T1000 (cell line): ENCODE data around the gene PLEKHD1.
A peak's percentile ranks its signal among the peaks of the same experiment; 100 is the strongest.
"Not testable (repeated sequence)": the region's sequence is repeated elsewhere in the genome, so short reads cannot be mapped to it uniquely, and the experiment has no call there.

Experiments
- DNase-seq: peaks from one replicate; lab custom pipeline; 2025; ENCODE audit warnings: mixed read lengths; lab: John Stamatoyannopoulos, UW

Gene PLEKHD1

DNA sequence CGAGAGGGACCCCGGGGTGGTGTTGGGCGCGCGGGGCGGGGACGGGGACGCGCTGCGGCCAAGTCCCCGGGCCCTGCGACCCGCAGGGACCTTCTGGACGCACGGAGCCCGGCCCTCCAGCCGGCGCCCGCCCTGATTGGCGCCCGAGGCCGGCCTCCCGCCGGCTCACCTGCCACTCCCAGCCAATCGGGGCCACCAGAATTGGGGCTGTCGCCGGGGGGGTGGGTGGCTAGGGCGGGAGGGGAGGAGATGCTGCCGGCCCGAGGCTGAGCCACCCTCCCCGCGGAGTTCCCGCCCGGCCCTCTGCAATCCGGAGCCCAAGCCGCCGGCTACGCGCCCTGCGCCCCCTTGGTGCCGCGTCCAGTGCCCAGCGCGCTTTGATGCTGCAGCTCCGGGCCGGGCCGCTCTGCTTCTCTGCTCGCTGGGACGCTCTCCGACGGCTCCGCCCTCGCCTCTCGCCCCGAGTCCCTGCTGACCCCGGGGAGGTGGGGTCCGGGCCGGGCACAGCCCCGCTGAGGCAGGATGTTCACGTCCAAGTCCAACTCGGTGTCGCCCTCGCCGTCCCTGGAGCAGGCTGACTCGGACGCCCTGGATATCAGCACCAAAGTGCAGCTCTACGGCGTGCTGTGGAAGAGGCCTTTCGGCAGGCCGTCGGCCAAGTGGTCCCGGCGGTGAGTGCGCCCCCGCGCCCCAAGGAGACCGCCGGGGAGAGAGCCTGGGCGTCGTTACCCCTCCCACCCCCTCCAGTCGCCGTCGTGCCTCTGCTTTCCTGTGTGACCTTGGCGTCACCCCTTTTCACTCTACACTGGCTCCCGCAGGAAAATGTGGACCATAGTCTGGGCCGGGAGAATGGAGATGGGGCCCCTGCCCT is at the start of gene PLEKHD1:
Gene PLEKHD1 (plus strand): TSS at position 285 of the 871 bp plus-strand sequence. CDS start 238 bp downstream, at position 523.
- no peak for DNase-seq

DNA sequence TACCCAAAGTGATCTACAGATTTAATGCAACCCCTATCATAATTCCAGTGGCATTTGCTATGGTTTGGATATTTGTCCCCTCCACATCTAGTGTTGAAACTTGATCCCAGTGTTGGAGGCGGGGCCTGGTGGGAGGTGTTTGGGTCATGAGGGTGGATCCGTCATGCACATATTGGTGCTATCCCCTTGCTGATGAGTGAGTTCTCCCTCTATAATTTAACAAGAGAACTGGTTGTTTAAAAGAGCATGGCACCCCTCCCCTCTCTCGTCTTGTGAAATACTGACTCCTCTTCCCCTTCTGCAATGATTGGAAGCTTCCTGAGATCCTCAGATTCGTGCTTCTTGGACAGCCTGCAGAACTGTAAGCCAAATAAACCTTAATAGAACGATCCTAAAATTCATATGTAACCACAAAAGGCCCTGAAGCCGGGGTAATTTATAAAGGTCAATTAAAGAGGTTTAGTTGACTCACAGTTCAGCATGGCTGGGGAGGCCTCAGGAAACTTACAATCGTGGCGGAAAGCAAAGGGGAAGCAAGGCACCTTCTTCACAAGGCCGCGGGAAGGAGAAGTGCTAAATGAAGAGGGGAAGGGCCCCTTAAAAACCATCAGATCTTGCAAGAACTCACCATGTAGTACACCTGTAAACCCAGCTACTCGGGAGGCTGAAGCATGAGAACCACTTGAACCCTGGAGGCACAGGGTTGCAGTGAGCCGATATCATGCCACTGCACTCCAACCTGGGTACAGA is 44.8 kb upstream of the PLEKHD1 start:
- DNase-seq: no peak

DNA sequence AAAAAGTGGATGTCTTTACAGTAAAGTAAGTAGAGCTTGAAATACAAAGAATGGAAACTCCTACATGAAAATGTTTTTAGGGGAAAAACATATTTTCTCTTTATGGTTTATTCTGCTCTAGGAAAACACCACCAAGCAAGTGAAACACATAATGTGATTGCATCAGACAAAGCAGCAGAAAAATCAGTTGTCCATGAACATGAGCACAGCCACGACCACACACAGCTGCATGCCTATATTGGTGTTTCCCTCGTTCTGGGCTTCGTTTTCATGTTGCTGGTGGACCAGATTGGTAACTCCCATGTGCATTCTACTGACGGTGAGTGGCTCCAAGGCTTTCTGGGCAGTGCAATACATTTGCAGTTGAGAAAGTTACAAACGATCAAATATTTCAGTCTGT is 42.6 kb upstream of the PLEKHD1 start:
- no peak for DNase-seq

DNA sequence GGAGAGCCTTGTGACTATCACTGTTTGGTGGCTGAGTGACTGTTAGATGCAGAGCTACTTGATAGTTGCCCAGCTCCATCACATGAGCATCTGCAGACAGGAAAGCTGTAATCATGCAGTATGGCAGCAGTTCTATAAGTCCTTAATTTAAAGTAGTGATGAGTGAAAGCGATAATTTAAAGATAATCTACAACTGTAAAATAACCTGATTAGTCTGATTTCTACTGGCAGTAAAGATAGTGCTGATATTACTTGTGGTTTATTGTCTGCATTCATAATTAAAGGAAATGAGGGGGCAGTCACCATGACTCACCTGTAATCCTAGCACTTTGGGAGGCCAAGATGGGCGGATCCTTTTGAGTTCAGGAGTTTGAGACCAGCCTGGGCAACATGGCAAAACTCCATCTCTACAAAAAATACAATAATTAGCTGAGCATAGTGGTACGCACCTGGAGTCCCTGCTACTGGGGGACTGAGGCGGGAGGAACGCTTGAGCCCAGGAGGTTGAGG is 41.2 kb upstream of the PLEKHD1 start:
- DNase-seq: no peak

DNA sequence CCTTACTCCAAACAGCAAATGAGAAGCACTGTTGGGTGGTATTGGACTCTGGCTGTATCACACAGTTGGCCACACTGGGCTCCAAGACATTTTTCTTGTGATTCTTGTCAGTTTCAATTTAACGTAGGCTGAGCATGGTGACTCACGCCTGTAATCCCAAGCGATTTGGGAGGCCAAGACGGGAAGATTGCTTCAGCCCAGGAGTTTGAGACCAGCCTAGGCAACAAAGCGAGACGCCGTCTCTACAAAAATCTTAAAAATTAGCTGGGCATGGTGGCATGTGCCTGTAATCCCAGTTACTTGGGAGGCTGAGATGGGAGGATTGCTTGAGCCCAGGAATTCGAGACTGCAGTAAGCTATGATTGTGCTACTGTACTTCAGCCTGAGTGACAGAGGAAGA is 35.3 kb upstream of the PLEKHD1 start:
- no peak for DNase-seq

DNA sequence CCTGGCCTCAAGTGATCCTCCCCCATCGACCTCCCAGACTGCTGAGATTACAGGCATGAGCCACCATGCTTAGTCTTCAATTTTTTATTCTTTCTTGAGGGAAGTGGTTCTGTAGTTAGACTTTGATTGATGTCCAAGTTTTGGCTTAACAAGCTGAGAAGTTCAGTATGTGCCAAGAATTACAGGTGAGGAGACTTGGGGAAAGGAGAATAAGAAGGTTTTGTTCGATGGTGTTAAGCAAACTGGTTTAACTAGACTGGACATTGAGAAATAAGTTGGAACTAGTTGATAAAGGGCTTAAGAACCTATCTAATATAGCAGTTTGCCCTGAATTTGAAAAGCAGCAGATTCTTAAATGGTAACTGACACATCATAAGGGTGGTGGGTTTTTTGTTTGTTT is 32.6 kb upstream of the PLEKHD1 start:
- DNase-seq: no peak

DNA sequence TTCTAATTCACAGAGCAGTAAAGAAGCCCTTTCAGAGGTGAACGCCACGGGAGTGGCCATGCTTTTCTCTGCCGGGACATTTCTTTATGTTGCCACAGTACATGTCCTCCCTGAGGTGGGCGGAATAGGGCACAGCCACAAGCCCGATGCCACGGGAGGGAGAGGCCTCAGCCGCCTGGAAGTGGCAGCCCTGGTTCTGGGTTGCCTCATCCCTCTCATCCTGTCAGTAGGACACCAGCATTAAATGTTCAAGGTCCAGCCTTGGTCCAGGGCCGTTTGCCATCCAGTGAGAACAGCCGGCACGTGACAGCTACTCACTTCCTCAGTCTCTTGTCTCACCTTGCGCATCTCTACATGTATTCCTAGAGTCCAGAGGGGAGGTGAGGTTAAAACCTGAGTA is 26.2 kb upstream of the PLEKHD1 start:
- no peak for DNase-seq

DNA sequence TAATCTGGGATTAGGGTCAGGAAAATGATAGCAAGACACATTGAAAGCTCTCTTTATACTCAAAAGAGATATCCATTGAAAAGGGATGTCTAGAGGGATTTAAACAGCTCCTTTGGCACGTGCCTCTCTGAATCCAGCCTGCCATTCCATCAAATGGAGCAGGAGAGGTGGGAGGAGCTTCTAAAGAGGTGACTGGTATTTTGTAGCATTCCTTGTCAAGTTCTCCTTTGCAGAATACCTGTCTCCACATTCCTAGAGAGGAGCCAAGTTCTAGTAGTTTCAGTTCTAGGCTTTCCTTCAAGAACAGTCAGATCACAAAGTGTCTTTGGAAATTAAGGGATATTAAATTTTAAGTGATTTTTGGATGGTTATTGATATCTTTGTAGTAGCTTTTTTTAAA is 25.4 kb upstream of the PLEKHD1 start:
- no peak for DNase-seq

DNA sequence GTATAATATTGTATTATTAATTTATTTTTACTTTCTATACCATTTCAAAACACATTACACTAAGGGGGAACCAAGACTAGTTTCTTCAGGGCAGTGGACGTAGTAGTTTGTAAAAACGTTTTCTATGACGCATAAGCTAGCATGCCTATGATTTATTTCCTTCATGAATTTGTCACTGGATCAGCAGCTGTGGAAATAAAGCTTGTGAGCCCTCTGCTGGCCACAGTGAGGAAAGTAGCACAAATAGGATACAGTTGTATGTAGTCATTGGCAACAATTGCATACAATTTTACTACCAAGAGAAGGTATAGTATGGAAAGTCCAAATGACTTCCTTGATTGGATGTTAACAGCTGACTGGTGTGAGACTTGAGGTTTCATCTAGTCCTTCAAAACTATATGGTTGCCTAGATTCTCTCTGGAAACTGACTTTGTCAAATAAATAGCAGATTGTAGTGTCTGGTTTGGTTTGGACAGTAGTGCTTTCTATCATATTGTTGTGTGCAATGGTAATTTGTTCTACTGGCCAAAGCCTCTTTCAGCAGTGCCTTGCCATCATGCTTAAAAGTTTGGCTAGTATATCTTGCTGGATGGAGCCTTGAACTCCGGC is 24.3 kb upstream of the PLEKHD1 start:
- DNase-seq: peak; percentile 43

DNA sequence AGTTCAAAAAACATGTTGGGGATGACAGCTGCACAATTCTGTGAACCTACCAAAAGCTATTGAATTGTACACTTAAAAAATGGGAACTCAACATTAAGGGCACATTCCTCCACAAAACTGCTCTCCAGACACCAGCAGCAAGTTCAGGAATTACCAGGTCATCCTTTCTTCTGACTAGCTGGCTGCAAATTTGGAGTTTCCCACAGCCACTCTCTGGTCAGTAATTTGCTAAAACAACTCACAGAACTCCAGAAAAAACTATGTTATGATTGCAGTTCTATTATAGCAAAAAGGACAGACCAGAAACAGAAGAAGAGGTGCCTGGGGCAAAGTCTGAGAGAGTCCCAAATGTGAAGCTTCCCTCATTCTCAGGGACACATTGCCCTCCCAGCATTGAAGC is 20.1 kb upstream of the PLEKHD1 start:
- DNase-seq: no peak

DNA sequence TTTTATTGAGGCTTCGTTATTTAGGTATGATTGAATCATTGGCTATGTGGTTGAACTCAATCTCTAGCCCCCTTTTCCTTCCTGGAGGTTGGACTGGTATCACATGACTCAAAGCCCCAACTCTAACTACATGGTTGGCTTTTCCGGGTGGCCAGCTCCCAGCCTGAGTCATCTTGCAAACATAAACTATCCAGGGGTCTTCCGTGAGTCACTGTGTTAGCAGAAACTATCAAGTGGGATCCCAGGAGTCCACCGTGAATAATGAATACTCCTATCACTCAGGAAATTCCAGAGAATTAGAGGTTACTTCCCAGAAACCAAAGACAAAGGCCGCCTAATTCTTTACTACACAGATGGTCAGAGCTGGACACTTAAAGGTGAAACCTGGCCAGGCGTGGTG is 19.7 kb upstream of the PLEKHD1 start:
- peak; percentile 87 for DNase-seq

DNA sequence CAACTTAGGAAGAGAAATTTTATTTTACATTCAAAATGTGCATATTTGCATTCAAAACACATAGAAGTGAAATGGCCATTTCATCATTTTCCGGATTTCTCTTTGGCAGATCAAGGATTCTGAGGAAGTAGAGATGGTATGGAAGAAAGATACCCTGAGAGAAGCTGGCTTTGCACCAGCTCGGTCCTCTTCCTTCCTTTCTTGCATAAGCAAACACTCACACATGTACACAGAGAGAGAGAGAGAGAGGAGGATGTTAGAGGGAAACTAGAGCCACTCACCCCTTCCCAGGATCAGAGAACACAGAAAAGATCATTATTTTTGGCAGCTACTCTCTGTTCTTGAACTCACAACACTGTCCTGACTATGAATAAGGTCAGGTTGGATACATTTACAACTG is 15.6 kb upstream of the PLEKHD1 start:
- no peak for DNase-seq

DNA sequence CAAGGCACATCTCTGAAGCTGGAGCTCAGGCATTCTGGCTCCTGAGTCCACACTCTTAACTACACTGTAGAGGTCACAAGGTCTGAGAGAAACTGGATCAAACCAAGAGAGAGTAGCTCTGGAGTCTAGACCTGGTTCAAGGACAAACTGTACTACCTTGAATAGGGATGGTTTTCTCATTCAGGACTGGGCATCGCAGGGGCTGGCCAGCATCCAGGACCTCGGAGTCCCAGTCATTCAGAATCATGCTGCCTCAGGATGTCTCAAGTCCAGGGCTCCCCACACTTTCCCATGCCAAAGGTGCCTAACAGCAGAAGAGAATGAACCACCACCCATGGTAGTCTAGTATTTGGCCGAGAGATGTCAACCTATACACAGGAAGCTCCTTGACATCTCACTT is 13.1 kb upstream of the PLEKHD1 start:
- no peak for DNase-seq

DNA sequence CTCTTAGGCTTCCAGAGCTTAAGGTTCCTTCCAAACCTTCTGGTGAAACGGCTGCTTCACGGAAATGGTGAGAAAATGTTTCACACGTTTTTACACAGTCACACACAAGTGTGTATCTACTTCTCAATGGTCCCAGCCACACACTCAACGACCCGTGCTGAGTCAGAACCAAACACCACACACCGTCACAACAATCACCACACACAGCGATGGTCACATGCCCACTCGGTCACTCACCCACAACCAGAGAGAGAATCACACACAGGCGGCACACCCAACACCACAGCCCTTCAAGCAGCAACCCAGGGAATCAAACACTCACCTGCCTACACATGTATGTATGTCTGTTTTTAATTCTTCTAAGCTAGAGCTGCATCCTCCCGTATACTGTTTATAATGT is 12.6 kb upstream of the PLEKHD1 start:
- DNase-seq: no peak

DNA sequence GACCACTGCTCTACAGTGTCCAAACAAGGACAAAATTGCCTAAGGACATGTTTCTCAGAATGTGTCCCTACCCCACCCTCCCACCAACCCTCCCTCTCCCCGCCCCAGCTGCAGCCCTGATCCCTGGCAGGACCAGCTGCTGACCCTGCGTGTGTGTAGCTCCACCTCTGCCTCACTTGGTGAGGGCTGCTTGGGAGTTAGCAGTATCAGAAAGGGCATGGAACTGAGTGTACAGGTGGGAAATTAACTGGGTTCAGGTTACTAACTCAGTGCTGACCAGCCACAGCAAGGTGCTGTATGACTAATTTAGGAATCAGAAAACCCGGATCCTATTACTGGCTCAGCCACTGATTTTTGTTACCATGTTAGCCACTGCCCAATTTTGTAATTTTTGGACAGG is 11.3 kb upstream of the PLEKHD1 start:
- no peak for DNase-seq

DNA sequence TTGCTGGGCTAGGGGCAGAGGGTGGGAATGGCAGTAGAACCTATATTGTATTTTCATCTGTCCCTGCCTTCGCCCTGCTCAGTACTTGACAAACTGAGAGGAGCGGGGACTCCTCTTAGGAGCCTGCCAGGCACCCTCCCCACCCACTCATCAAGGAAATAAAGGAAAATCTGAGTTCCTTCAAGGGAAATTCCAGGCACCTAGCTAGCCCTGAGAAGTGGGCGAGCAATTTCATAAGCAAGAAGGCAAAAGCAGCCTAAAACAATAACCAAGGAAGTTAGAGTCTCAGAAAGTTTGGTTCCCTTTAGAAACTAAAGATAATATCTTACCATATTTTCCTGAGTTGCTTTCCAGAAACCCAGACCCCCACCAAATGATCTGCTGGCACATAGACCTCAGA is 10.6 kb upstream of the PLEKHD1 start:
- no peak for DNase-seq

DNA sequence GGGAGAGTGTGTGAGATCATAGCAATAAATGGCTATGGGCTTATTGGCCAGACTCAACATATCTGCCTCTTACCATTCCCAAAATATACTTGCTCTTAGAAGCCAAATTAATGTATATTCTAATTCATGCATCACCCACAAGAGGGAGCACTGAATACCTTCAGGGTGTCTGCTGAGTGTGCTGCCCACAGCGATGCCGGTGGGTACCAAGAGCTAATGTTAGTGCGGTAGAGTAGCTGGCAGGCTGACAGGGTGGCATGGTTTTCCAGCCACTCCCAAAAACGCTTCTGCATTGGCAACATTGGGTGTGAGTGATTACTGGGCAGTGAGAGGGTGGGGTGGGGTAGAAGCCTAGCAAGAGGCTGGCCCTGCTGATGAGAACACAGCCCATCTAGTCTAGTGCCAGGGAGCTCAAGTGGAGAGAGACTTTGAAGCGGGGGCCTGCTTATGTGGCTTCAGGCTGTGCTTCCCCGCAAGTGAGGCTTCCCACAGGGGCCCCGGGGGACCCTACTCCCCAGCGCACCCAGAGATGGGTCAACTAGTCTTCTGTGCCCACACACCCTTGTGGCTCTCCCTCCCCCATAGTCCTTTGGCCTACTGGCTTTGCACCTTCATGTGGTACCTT is 9.2 kb upstream of the PLEKHD1 start:
- DNase-seq: no peak

DNA sequence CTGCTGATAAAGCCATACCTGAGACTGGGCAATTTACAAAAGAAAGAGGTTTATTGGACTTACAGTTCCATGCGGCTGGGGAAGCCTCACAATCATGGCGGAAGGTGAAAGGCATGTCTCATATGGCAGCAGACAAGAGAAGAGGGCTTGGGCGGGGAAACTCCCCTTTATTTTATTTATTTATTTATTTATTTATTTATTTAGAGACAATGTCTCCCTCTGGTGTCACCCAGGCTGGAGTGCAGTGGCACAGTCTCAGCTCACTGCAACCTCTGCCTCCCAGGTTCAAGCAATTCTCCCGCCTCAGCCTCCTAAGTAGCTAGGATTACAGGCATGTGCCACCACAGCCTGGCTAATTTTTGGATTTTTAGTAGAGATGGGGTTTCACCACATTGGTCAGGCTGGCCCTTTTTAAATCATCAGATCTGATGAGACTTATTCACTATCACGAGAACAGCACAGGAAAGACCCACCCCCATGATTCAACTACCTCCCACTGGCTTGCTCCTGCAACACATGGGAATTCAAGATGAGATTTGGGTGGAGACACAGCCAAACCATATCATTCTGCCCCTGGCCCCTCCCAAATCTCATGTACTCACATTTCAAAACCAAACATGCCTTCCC is 7.6 kb upstream of the PLEKHD1 start:
- not testable (repeated sequence) for DNase-seq

DNA sequence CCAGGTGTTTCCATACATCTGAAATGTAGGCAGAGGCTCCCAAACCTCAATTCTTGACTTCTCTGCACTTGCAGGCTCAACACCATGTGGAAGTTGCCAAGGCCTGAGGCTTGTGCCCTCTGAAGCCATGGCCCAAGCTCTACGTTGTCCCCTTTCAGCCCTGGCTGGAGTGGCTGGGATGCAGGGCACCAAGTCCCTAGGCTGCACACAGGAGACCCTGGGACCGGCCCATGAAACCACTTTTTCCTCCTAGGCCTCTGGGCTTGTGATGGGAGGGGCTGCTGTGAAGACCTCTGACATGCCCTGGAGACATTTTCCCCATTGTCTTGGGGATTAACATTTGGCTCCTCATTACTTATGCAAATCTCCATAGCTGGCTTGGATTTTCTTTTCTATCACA is 6.5 kb upstream of the PLEKHD1 start:
- DNase-seq: not testable (repeated sequence)

DNA sequence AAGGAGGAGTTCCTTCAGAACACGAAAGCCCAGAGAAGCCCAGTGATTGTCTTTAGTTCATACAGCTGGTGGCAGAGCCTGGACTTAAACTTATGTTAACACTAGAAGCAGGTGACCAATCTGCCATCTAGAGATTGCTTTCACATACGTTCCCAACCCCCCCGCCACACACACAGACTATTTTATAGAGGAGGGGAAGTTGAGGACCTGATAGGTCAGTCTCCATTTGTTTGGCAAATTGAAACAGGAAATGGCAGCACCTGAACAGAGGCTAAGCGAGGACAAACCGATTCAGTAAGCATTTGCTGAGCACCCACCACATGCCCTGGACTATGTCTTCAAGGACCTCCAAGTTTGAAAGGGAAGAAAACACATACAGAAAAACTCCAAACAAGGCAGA is 4.8 kb upstream of the PLEKHD1 start:
- no peak for DNase-seq

DNA sequence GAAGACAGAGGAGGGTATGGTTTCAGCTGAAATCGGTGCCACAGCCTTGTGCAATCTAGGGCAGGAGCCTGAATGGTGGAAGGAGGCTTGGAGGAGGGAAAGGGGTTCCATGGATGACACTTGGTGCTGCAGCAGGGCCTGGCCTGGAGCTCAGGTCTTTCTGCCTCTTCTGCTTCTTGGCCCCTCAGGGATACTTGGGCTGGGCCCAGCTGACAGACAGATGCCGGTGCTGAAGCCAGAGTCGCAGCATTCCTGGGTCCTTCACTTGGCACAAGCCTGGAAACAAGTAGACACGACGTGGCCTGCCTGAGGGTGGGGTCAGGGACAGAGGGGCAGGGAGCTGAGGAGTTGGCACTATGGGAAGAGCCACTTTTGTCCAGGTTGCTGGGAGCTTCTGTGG is 4.4 kb upstream of the PLEKHD1 start:
- no peak for DNase-seq
